ENCODE measurements around the gene BMP7.
"Not testable (repeated sequence)": the region's sequence is repeated elsewhere in the genome, so short reads cannot be mapped to it uniquely, and the experiment has no call there.

BMP7 gene

DNA sequence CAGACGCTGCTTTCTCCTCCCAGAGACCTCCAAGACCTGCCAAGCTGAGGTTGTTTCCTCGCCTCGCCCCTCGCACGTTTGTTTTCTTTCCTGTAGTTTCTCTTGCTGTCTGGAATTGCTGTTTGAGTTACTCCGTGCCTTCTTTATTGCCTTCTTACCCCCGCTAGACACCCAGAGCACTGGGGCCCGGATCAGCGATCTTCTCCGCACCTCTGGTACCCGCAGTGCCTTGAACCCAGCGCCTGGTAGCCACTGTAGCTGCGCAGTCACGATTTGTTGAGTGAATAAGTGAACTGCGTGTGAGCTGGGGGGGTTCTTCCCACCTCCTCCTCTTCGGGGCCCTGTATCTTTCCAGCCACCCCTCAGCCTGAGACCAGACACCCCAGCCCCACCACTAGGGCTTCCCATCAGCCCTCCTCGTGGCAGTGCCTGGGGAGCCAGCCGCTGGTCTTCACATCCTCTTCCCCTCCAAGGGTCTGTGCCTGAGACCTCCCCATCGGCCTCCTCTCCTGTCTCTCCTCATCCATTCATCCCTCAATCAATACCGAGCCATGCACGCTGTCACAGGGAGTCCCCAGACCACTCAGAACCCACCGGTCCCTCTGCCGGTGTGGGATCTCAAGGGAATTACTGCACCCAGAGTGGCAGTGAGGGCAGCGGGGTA lies 849 bp upstream of the BMP7 start:
- H3K4me3 ChIP-seq (replicated peaks; ENCODE audit: low read depth, low read length): no peak overlapping the region
- TF ChIP-seq, protein P1, sequence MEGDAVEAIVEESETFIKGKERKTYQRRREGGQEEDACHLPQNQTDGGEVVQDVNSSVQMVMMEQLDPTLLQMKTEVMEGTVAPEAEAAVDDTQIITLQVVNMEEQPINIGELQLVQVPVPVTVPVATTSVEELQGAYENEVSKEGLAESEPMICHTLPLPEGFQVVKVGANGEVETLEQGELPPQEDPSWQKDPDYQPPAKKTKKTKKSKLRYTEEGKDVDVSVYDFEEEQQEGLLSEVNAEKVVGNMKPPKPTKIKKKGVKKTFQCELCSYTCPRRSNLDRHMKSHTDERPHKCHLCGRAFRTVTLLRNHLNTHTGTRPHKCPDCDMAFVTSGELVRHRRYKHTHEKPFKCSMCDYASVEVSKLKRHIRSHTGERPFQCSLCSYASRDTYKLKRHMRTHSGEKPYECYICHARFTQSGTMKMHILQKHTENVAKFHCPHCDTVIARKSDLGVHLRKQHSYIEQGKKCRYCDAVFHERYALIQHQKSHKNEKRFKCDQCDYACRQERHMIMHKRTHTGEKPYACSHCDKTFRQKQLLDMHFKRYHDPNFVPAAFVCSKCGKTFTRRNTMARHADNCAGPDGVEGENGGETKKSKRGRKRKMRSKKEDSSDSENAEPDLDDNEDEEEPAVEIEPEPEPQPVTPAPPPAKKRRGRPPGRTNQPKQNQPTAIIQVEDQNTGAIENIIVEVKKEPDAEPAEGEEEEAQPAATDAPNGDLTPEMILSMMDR (IDR thresholded peaks at IDR 0.05; ENCODE audit: low read depth, low read length, missing control alignments): no peak

GRCh38 chr20:57265997-57266290 lies 497 bp downstream of the BMP7 start:
- TF ChIP-seq, protein P1 (IDR thresholded peaks at IDR 0.05; ENCODE audit: low read depth, low read length, missing control alignments): no peak
- H3K4me3 ChIP-seq (replicated peaks; ENCODE audit: low read depth, low read length): peak overlapping the region; percentile 38
- DNase-seq (ENCODE audit: extremely low read depth, low read depth): no peak

More for the DNA sequence above, 849 bp upstream of the BMP7 start:
- no peak for DNase-seq (ENCODE audit: extremely low read depth, low read depth)

GRCh38 chr20:57265336-57265996 lies 975 bp downstream of the BMP7 start:
- DNase-seq (ENCODE audit: extremely low read depth, low read depth): no peak
- peak overlapping the region; percentile 38 for H3K4me3 ChIP-seq (replicated peaks; ENCODE audit: low read depth, low read length)

DNA sequence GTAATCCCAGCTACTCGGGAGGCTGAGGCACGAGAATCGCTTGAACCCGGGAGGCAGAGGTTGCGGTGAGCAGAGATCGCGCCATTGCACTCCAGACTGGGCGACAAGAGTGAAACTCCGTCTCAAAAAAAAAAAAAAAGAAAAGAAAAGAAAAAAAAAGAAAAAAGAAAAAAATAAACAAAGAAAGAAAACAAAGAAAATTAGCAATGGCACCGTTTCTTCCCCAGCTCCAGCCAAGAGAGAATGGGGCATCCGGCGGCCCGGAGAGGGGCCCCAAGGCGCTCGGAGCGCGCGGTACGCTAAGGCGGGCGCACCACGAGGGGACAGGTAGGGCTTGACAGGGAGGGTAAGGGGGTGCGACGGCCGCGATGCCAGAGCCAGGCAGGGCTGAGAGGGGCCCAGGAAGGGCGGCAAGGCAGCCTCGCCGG lies 1.5 kb downstream of the BMP7 start:
- not testable (repeated sequence) for DNase-seq (ENCODE audit: extremely low read depth, low read depth)
- H3K4me3 ChIP-seq (replicated peaks; ENCODE audit: low read depth, low read length): peak overlapping the region; percentile 38

More at GRCh38 chr20:57265336-57265996, 975 bp downstream of the BMP7 start:
- TF ChIP-seq, protein P1 (IDR thresholded peaks at IDR 0.05; ENCODE audit: low read depth, low read length, missing control alignments): no peak

DNA sequence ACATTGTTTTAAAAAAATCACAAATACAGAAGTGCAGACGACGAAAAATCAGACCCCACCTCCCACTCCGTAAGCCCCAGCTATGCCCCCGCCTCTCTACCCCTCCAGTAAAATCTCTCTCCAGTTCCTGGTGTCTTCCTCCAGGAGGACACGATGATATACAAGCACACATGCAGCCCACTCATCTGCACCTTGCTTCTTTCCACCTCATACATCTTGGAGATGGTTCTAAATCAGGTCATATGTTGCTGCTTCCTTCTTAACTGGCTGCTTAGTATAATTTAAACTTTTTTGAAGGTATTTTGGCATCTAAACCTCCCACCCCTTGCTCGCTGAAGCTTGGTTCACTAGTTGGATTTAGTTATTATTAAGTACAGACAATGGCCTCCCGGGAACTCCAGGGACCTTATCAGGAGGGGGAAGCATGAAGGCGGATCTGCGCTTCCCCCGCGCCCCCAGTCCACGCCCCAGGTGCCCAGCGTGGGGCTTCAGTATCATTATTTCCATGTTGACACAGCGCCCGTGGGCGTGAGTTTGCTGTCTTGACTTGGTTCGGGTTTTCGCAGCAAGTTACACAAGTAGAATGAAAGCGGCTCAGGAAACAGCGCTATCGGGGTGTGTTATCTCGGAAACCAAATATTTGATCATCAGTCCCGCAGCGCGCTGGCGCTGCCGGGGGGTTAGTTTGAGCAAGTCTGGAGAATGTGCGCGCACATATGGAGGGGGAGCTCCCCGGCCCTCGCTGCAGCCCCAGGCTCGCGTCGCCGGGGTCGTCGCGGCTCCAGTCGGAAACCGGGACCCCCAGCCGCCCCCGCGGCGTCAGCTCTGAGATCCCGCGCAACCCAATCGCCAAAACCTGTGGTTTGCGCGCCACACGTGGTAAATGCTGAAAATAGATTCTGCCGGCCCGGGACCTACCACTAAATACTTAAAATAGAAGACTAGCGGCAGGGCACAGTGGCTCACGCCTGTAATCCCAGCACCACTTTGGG lies 2.3 kb downstream of the BMP7 start:
- no peak for DNase-seq (ENCODE audit: extremely low read depth, low read depth)
- peak overlapping the region; percentile 22 for H3K4me3 ChIP-seq (replicated peaks; ENCODE audit: low read depth, low read length)
- TF ChIP-seq, protein P1 (IDR thresholded peaks at IDR 0.05; ENCODE audit: low read depth, low read length, missing control alignments): no peak

DNA sequence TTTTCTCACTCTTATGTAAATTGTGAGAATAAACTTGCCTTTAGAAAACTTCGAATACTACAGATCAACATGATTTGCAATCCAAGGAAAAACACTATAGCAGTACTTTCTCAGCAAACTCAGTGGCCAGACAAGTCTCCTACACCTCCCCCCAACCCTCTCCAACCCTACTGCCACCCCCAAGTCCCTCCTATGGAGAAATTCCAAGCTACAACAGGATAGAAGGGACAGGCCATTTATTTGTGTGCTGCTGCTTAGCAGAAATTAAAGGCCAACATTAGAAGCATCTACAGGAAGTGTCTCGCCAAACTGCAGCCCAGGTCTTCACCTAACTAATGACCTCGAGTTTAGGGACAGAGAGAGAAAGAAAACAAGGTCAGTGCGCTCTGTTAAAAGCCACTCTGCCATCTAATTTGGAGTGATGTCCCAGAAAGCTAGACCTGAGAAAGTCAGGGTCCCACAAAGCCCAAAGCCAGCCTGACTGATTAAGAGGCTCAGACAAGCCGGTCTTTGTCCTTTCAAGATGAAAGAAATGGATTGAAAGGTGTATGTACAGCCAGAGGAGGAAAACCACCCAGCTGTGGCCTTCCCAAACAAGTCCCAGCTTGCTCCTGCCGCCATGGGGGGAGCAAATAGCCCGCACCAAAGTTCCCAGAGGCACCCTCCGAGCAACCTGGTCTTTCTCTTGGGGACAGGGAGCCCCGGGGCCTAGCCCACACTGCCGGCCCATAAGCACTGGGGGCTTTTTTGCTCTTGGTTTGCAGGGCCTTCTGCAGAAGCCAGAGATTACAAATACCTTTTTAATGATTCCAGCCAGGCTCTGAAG lies 3.4 kb downstream of the BMP7 start:
- H3K4me3 ChIP-seq (replicated peaks; ENCODE audit: low read depth, low read length): no peak overlapping the region
- no peak for DNase-seq (ENCODE audit: extremely low read depth, low read depth)
- TF ChIP-seq, protein P1 (IDR thresholded peaks at IDR 0.05; ENCODE audit: low read depth, low read length, missing control alignments): no peak

Measured in HFF-Myc (cell line).